HCT116 (cell line): ENCODE data around the gene RMI1. TPM values are rescaled to one million over a fixed set of nuclear protein-coding genes. Genes with fewer than 3 reads are reported as not detected.

Source experiments
- ATAC-seq: fragments of 200-7000 bp; cut with Tn5 transposase; 2 replicates; pipeline ENCODE4 v1.9.1; 2020; ENCODE audit warnings: mild to moderate bottlenecking, moderate library complexity
- BruUV-seq: library from RNA; stranded (reverse); fragments of 400-500 nt; replicated peaks from 2 replicates; lab custom pipeline; 2021; lab: Mats Ljungman, UMichigan
- CTCF ChIA-PET: fragments of 300-600 bp; sonication (Branson Sonifier 250); formaldehyde crosslinking; loops from one replicate; lab custom pipeline; 2021; ENCODE audit warnings: antibody characterized with exemption; lab: Charles Lee
- POLR2A ChIA-PET: fragments of 300-600, 350-600 bp; sonication (Branson Sonifier 250); formaldehyde crosslinking; loops from one replicate; lab custom pipeline; 2021; ENCODE audit warnings: antibody characterized with exemption; lab: Charles Lee
- RAD21 ChIA-PET, 2 experiments: fragments of 300-600 bp; sonication (Branson Sonifier 250); formaldehyde crosslinking; loops; one replicate each; lab custom pipeline; 2023; ENCODE audit warnings: low total read pairs in 2 of 2; ENCODE audit not compliant: uncharacterized antibody in 2 of 2, unreplicated experiment in 2 of 2, low non-redundant PET in 1 of 2; lab: Charles Lee
- DNase-seq: peaks from one replicate; pipeline ENCODE4 v3.0.0-alpha.2; 2010; ENCODE audit warnings: low read depth, low spot score
- H2AFZ ChIP-seq: fragments of 200-600 bp; shearing (Covaris generic), sonication (generic); 2 replicates; pipeline ENCODE4 v1.6.1; 2017; ENCODE audit warnings: low read depth, mixed run types, mixed read lengths, antibody characterized with exemption, low read length; ENCODE audit not compliant: poor library complexity, severe bottlenecking
- H3K27ac ChIP-seq: 2 replicates; pipeline ENCODE4 v1.5.1; 2012; ENCODE audit warnings: low read depth, low read length
- H3K27me3 ChIP-seq: fragments of 200-600 bp; sonication (generic); 2 replicates; pipeline ENCODE4 v1.6.1; 2016; ENCODE audit warnings: mixed run types, low read length, mixed read lengths; ENCODE audit not compliant: insufficient read depth
- H3K36me3 ChIP-seq, 2 experiments: fragments of 200-500 bp in 1 of 2; fragments of 200-600 bp in 1 of 2; sonication (Bioruptor generic) in 1 of 2; sonication (generic) in 1 of 2; 2 replicates each; pipeline versions ENCODE4 v1.5.1 to v1.6.1; 2014 to 2016; ENCODE audit warnings: low read length in 2 of 2, inconsistent platforms in 1 of 2, mixed read lengths in 1 of 2, mixed run types in 1 of 2; ENCODE audit not compliant: insufficient read depth in 2 of 2, control insufficient read depth in 1 of 2
- H3K4me1 ChIP-seq, 2 experiments: fragments of 200-600 bp in 1 of 2; sonication (generic) in 1 of 2; 2 replicates each; pipeline versions ENCODE4 v1.5.1 to v1.6.1; 2012 to 2017; ENCODE audit warnings: low read length in 2 of 2, inconsistent platforms in 1 of 2, mild to moderate bottlenecking in 1 of 2, mixed read lengths in 1 of 2, mixed run types in 1 of 2, moderate library complexity in 1 of 2; ENCODE audit not compliant: insufficient read depth in 2 of 2, control insufficient read depth in 1 of 2
- H3K4me2 ChIP-seq: fragments of 200-600 bp; sonication (generic); 2 replicates; pipeline ENCODE4 v1.6.1; 2017; ENCODE audit warnings: mixed run types, low read length, mixed read lengths
- H3K4me3 ChIP-seq, 2 experiments: fragments of 200-600 bp in 1 of 2; sonication (generic) in 1 of 2; replicated peaks in 1 of 2; 2 replicates each; pipeline ENCODE4 v1.5.1; 2011 to 2016; ENCODE audit warnings: low read length in 2 of 2, control low read depth in 1 of 2, low read depth in 1 of 2, mild to moderate bottlenecking in 1 of 2, mixed read lengths in 1 of 2, mixed run types in 1 of 2
- H3K79me2 ChIP-seq: fragments of 200-600 bp; sonication (generic); 2 replicates; pipeline ENCODE4 v1.6.1; 2017; ENCODE audit warnings: mild to moderate bottlenecking, mixed run types, low read length, moderate library complexity, mixed read lengths; ENCODE audit not compliant: insufficient read depth
- H3K9ac ChIP-seq: fragments of 200-600 bp; sonication (generic); 2 replicates; pipeline ENCODE4 v1.6.1; 2016; ENCODE audit warnings: low read length, mixed read lengths
- H3K9me2 ChIP-seq: fragments of 200-600 bp; sonication (generic), shearing (Covaris generic); 2 replicates; pipeline ENCODE4 v1.6.1; 2017; ENCODE audit warnings: mixed run types, mild to moderate bottlenecking, moderate library complexity; ENCODE audit not compliant: insufficient read depth
- H3K9me3 ChIP-seq, 2 experiments: fragments of 200-500 bp in 1 of 2; fragments of 200-600 bp in 1 of 2; sonication (Bioruptor generic) in 1 of 2; sonication (generic) in 1 of 2; 2 replicates each; pipeline ENCODE4 v1.6.1; 2014 to 2017; ENCODE audit warnings: low read length in 2 of 2, mixed read lengths in 2 of 2, inconsistent platforms in 1 of 2, low read depth in 1 of 2, mild to moderate bottlenecking in 1 of 2, mixed run types in 1 of 2, moderate library complexity in 1 of 2; ENCODE audit not compliant: control insufficient read depth in 1 of 2, insufficient read depth in 1 of 2
- H4K20me1 ChIP-seq: fragments of 200-600 bp; sonication (generic), shearing (Covaris generic); 2 replicates; pipeline ENCODE4 v1.6.1; 2017; ENCODE audit warnings: mixed run types, mild to moderate bottlenecking, moderate library complexity; ENCODE audit not compliant: insufficient read depth
- CBX3 ChIP-seq: IDR thresholded peaks from 2 replicates; pipeline ENCODE4 v1.6.1; 2012; ENCODE audit warnings: low read depth
- CTCF ChIP-seq, 3 experiments: fragments of 200-600 bp in 1 of 3; sonication (generic) in 1 of 3; IDR thresholded peaks in 2 of 3; conservative IDR thresholded peaks in 1 of 3; 2 replicates each; pipeline ENCODE4 v1.5.1; 2012 to 2017; ENCODE audit warnings: low read depth in 2 of 3, low read length in 2 of 3, antibody characterized with exemption in 1 of 3, borderline replicate concordance in 1 of 3, control low read depth in 1 of 3, mild to moderate bottlenecking in 1 of 3, mixed read lengths in 1 of 3, mixed run types in 1 of 3, moderate library complexity in 1 of 3; ENCODE audit not compliant: insufficient read depth in 1 of 3
- EGR1 ChIP-seq: IDR thresholded peaks from 2 replicates; pipeline ENCODE4 v1.6.1; 2012; ENCODE audit warnings: low read depth
- EZH2 ChIP-seq: fragments of 200-600 bp; sonication (generic); IDR thresholded peaks from 2 replicates; pipeline ENCODE4 v1.6.1; 2017; ENCODE audit warnings: antibody characterized with exemption, mixed run types
- EZH2phosphoT487 ChIP-seq: fragments of 200-600 bp; IDR thresholded peaks from 2 replicates; pipeline ENCODE4 v1.6.1; 2018; ENCODE audit warnings: antibody characterized with exemption, borderline replicate concordance
- FOSL1 ChIP-seq: IDR thresholded peaks from 2 replicates; pipeline ENCODE4 v1.6.1; 2012; ENCODE audit warnings: low read depth
- POLR2AphosphoS5 ChIP-seq: IDR thresholded peaks from 2 replicates; pipeline ENCODE4 v1.6.1; 2011; ENCODE audit warnings: mild to moderate bottlenecking, low read depth, low read length, moderate library complexity
- RAD21 ChIP-seq: IDR thresholded peaks from 2 replicates; pipeline ENCODE4 v1.6.1; 2012; ENCODE audit warnings: low read depth, mild to moderate bottlenecking
- REST ChIP-seq: IDR thresholded peaks from 2 replicates; pipeline ENCODE4 v1.6.1; 2012; ENCODE audit warnings: low read depth
- TCF7L2 ChIP-seq: IDR thresholded peaks from 2 replicates; pipeline ENCODE4 v1.7.0; 2011; ENCODE audit warnings: borderline replicate concordance, inconsistent platforms; ENCODE audit not compliant: insufficient read depth, insufficient read length; ENCODE audit errors: extremely low read depth
- ZNF274 ChIP-seq: fragments of 200-500 bp; sonication (Bioruptor generic); IDR thresholded peaks from 2 replicates; pipeline ENCODE4 v1.6.1; 2014; ENCODE audit warnings: mild to moderate bottlenecking, low read depth, low read length, inconsistent platforms
- intact Hi-C: fragments of 100-400 bp; cut with micrococcal nuclease; formaldehyde crosslinking; loops from 2 replicates; pipeline ENCODE4 v1.10.0; 2022
- total RNA-seq: library from RNA; stranded (reverse); gene quantifications from one replicate; pipeline ENCODE4 v1.2.1, GENCODE V29; 2021; ENCODE audit not compliant: unreplicated experiment
- TF ChIP-seq, protein P1 (sequence below): IDR thresholded peaks from 2 replicates; pipeline ENCODE4 v1.6.1; 2011; ENCODE audit warnings: mild to moderate bottlenecking, low read length, moderate library complexity; ENCODE audit not compliant: insufficient replicate concordance; ENCODE audit errors: extremely low read depth

Gene RMI1
- total RNA-seq, 1 experiment from 2014 or later = 26.8 TPM

- H3K27ac ChIP-seq = no peak overlapping the region
- no peak for ATAC-seq
- H3K4me3 ChIP-seq = no peak overlapping the region
- intact Hi-C loops = no loop called here
- H3K36me3 ChIP-seq = peaks cover 5 to 15% of the 10 kb centered on the region in 2 experiments; a peak in 2 of 4 replicates
- H3K4me2 ChIP-seq = no peak overlapping the region
- no peaks in the 10 kb centered on the region for H3K27me3 ChIP-seq
- no peaks in the 10 kb centered on the region for H3K9me2 ChIP-seq
- RAD21 ChIA-PET = no interaction called here
- CTCF ChIA-PET = no interaction called here
- H3K4me1 ChIP-seq = no peaks in the 10 kb centered on the region
- TF ChIP-seq RAD21 = no peak
- TF ChIP-seq EZH2phosphoT487 = no peak
- no peak for TF ChIP-seq EGR1
- TF ChIP-seq, all 23 proteins: peak for 0
- Histone ChIP-seq H2AFZ (no peak overlapping the region), H3K79me2 (peaks cover 5% of the 10 kb centered on the region), H4K20me1 (no peaks in the 10 kb centered on the region), H3K9me3 (no peaks in the 10 kb centered on the region), H3K9ac (no peak overlapping the region)
- POLR2A ChIA-PET = no interaction called here
- no TSS peak for BruUV-seq
- DNase-seq = no peak
Measured at GRCh38 chr9:84003246-84003645, 22.6 kb downstream of the RMI1 start.

GRCh38 chr9:84007662-84008061, 27.1 kb downstream of the RMI1 start:
- Histone ChIP-seq H3K27me3 (no peaks in the 10 kb centered on the region), H4K20me1 (no peaks in the 10 kb centered on the region), H3K9me2 (no peaks in the 10 kb centered on the region), H3K27ac (no peak overlapping the region), H3K9me3 (no peaks in the 10 kb centered on the region), H3K9ac (no peak overlapping the region), H3K4me3 (no peak overlapping the region), H3K79me2 (no peaks in the 10 kb centered on the region), H3K4me2 (no peak overlapping the region), H3K36me3 (no peaks in the 10 kb centered on the region), H2AFZ (no peak overlapping the region), H3K4me1 (no peaks in the 10 kb centered on the region)
- ChIA-PET RAD21 (no interaction called here), POLR2A (no interaction called here), CTCF (no interaction called here)
- BruUV-seq = no TSS peak
- ATAC-seq = no peak
- DNase-seq = no peak
- intact Hi-C loops = no loop called here
- TF ChIP-seq CBX3 (no peak), TCF7L2 (no peak), REST (no peak), FOSL1 (no peak), EZH2 (no peak), RAD21 (no peak), CTCF (IDR thresholded peaks at IDR 0.05 in 2 of 3, conservative IDR thresholded peaks at IDR 0.05 in 1 of 3; ENCODE audit: borderline replicate concordance in 1 of 3, insufficient read depth in 1 of 3, low read depth in 2 of 3, low read length in 2 of 3) (no peak), EGR1 (no peak), POLR2AphosphoS5 (no peak), ZNF274 (no peak)
- TF ChIP-seq, protein P1, sequence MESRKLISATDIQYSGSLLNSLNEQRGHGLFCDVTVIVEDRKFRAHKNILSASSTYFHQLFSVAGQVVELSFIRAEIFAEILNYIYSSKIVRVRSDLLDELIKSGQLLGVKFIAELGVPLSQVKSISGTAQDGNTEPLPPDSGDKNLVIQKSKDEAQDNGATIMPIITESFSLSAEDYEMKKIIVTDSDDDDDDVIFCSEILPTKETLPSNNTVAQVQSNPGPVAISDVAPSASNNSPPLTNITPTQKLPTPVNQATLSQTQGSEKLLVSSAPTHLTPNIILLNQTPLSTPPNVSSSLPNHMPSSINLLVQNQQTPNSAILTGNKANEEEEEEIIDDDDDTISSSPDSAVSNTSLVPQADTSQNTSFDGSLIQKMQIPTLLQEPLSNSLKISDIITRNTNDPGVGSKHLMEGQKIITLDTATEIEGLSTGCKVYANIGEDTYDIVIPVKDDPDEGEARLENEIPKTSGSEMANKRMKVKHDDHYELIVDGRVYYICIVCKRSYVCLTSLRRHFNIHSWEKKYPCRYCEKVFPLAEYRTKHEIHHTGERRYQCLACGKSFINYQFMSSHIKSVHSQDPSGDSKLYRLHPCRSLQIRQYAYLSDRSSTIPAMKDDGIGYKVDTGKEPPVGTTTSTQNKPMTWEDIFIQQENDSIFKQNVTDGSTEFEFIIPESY = no peak
